ENCODE data around the gene LGALS7B.
A peak's percentile ranks its signal among the peaks of the same experiment; 100 is the strongest.
"Not testable (repeated sequence)": the region's sequence is repeated elsewhere in the genome, so short reads cannot be mapped to it uniquely, and the experiment has no call there.

Gene LGALS7B

GRCh38 chr19:38770228-38770948, 18.6 kb upstream of the LGALS7B start:
- not testable (repeated sequence) for DNase-seq

- not testable (repeated sequence) for DNase-seq
Measured at GRCh38 chr19:38770949-38771275, 18.1 kb upstream of the LGALS7B start.

GRCh38 chr19:38771569-38771968, 17.4 kb upstream of the LGALS7B start:
- not testable (repeated sequence) for DNase-seq

- DNase-seq = no peak
Measured at GRCh38 chr19:38773469-38774177, 15.4 kb upstream of the LGALS7B start, which contains the start of gene LGALS7. TSS of gene LGALS7 (minus strand) at chr19:38773517. CDS start at chr19:38773492, 25 bp downstream.

DNA sequence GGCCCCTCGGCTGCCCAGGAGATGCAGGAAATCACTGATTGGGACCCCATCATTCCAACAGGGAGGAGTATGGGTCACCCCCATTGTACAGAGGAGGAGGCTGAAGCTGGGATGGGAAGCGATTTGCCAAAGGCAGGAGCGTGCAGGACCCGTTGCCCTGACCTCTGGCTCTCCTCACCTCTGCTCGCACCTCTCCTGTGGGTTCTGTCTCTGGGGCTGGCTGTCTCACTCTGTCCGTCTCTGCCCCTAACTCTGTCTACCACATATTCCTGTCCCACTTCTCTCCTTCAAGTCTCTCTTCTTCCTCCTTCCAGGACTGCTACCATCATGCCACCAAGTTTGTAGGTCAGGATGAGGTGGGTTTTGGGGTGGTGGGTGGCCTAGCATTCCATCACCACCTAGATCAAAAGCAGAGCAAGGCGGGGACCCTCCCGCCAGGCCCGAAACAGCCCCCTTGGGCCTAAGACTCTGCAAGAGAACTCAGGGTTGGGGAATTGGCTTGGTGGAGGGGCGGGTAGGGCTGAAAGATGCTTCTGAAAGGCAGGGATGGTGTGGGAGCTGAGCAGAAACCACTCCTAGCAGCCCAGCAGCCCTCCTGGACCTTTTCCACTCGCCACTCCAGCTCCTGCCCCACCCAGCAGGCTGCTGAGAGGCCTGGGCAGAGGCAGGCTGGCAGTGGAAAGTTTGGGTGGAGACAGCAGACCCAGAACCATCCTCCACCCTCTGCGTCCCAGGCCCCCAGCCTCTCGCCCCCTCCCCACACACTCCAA, 14.6 kb upstream of the LGALS7B start:
- no peak for DNase-seq

DNA sequence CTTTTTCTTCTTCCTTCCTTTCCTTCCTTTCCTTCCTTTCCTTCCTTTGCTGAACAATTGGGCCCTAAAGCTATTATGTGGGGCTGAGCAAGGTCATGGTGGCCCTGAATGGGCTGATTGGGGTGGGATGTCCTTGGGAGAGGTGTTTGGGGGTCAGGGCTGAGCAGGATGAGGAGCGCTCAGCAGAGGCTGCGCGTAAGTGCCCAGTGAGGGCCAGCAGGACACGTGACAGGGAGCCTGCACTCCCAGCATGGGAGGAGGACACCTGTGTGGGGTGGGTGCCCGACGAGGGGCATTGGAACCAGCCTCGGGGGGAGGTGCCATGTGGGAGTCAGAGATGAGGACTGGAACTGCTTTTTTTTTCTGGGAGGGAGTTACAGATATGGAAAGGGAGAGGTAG, 10.3 kb upstream of the LGALS7B start:
- no peak for DNase-seq

GRCh38 chr19:38780443-38780842, 8.6 kb upstream of the LGALS7B start:
- DNase-seq = no peak

GRCh38 chr19:38781058-38781457, 7.9 kb upstream of the LGALS7B start:
- no peak for DNase-seq

DNA sequence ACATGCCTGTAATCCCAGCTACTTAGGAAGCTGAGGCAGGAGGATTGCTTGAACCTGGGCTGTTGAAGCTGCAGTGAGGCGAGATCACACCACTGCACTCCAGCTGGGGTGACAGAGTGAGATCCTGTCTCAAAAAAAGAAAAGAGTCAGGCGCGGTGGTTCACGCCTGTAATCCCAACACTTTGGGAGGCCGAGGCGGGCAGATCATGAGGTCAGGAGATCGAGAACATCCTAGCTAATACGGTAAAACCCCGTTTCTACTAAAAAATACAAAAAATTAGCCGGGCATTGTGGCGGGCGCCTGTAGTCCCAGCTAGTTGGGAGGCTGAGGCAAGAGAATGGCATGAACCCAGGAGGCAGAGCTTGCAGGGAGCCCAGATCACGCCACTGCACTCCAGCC, 6.8 kb upstream of the LGALS7B start:
- not testable (repeated sequence) for DNase-seq

GRCh38 chr19:38784224-38784623, 4.8 kb upstream of the LGALS7B start:
- DNase-seq = no peak

- no peak for DNase-seq
Measured at GRCh38 chr19:38785187-38785699, 3.8 kb upstream of the LGALS7B start.

GRCh38 chr19:38786061-38786460, 2.9 kb upstream of the LGALS7B start:
- not testable (repeated sequence) for DNase-seq

DNA sequence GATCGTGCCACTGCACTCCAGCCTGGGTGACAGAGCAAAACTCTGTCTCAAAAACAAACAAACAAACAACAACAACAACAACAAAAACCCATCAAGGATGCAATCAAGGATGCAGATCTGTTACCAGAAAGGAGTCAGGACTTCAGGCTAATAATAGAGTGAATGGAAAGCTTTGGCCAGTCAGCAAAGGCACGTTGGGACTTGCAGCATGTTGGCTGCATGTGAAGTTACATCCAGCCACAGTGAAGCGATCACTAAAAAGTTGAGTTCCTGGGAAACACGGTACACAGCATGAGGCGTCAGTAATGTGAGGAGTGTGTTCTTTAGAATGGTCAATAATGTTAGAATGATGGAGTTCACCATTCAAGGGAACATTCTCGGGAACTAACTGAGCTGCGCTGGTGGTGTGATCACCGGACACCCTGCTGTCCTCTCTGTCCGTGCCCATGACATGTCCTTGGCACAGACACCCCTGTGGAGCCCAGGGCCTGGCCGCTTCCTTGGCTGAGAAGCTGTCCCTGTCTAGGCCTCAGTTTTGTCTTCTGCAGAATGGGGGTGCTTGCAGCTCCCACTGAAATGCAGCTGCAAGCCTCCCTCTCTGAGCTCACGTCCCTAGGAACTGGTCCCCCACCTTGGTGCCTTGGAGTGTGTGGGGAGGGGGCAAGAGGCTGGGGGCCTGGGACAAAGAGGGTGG, 2.3 kb upstream of the LGALS7B start:
- DNase-seq = no peak

- DNase-seq = not testable (repeated sequence)
Measured at GRCh38 chr19:38790507-38791403, 1.8 kb downstream of the LGALS7B start.

DNA sequence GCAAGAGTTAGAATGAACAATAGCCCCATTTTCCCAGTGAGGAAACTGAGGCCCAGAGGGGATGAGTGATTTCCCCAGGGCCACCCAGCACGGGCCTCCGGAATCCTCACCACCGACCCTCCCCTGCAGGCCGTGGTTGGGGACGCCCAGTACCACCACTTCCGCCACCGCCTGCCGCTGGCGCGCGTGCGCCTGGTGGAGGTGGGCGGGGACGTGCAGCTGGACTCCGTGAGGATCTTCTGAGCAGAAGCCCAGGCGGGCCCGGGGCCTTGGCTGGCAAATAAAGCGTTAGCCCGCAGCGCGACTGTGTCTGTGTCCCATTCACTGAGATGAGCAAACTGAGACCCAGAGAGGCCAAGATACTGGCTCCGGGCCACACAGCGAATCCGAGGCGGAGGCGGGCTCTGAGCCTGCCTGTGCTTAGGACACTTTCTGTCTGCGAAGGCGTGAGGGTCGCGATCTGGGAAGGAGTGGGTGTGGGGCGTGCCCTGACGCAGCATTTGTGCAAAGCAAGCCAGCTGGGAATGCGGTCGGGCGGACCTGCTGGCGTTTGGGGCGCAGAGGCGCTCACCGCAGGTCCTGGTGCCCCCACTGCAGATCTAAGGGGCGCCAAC, 2.6 kb downstream of the LGALS7B start:
- not testable (repeated sequence) for DNase-seq

GRCh38 chr19:38792250-38793111, 3.5 kb downstream of the LGALS7B start:
- DNase-seq = no peak

GRCh38 chr19:38793177-38793576, 4.2 kb downstream of the LGALS7B start:
- peak; percentile 53 for DNase-seq

GRCh38 chr19:38793671-38794070, 4.7 kb downstream of the LGALS7B start:
- no peak for DNase-seq

GRCh38 chr19:38795549-38795948, 6.5 kb downstream of the LGALS7B start:
- no peak for DNase-seq

DNA sequence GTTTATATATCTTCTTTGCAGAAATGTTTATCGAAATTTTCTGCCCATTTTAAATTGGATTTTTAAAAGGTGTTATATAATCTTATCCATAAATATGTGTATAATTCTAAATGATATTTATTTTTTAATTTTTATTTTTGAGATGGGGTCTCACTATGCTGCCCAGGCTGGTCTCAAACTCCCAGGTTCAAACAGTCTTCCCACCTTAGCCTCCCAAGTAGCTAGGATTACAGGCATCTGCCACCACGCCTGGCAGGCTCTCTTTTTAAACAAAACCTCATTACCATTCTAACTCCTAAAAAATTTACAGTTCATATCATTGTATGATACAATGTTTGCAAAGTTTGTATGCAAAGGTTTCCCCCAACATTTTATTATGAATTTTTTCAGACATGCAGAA, 7.2 kb downstream of the LGALS7B start:
- no peak for DNase-seq
